Measurements from ENCODE around the gene VPS18. TPM values are rescaled to one million over a fixed set of nuclear protein-coding genes. Genes with fewer than 3 reads are reported as not detected.

The VPS18 gene
- total and polyA plus RNA-seq, 2 experiments from 2014 or later, result 15.8 to 32.7 TPM

DNA sequence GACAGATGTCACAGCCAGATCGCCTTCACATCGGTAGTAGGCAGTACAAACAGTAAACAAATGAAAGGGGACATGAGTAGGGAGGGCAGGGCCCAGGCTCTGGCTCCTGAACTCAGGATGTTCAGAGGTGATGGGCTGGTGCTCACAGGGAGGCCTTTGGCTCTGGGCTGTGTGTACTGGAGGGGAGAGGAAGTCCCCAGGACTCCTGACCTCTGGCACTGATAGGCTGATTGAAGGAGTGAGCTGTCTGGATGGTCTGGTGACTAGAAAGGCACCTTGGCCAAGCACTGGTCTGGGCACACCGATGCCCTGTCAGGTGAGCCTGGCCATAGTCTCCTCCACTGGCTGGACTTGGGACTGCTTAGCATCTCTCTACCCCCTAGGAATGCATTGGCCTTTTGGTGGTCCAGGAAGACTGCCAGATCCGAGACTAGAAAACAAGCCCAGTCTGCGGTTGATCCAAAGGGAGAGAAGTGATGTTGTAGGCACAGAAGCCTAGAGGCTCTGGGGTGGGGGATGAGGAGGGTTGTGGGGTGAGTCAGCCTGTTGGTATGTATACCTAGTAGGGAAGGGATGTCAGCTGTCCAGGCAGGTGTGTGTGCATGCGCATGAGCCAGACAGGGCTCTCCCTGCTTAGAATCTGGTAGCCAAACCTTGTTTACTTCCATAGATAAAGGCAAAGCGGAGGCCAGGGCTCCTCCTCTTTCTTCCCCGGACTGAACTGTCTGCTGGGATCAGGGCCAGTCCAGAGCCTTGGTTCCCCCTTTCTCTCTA is 48.6 kb upstream of the VPS18 start:
- H3K9me2 ChIP-seq (ENCODE audit: insufficient read depth), result no peaks in the 10 kb centered on the region
- no peak overlapping the region for H2AFZ ChIP-seq
- H3K9me3 ChIP-seq (ENCODE audit: low read depth), result no peaks in the 10 kb centered on the region
- no peak for DNase-seq
- TF ChIP-seq EZH2 (IDR thresholded peaks at IDR 0.05; ENCODE audit: insufficient read depth, poor library complexity, severe bottlenecking) (no peak), EZH2phosphoT487 (IDR thresholded peaks at IDR 0.05; ENCODE audit: insufficient read depth, low read depth) (no peak)
- H3K36me3 ChIP-seq (ENCODE audit: low read depth), result no peaks in the 10 kb centered on the region
- no peak overlapping the region for H3K4me3 ChIP-seq
- in situ Hi-C loops (cut with MboI), result no loop called here
- H3K4me2 ChIP-seq (ENCODE audit: unreplicated experiment), result no peak overlapping the region
- H3K27ac ChIP-seq, result no peak overlapping the region
- no peaks in the 10 kb centered on the region for H3K79me2 ChIP-seq (ENCODE audit: insufficient read depth)
- H3K4me1 ChIP-seq (ENCODE audit: insufficient read depth), result no peaks in the 10 kb centered on the region
- WGBS, 2 experiments (ENCODE audit: low coverage in 1 of 2, low lambda C conversion rate in 2 of 2, missing lambda C conversion rate in 2 of 2), result 87% methylated on average over 8 of the region's 8 CpGs
- H3K9ac ChIP-seq, result no peak overlapping the region
- H4K20me1 ChIP-seq (ENCODE audit: insufficient read depth), result no peaks in the 10 kb centered on the region
- no peaks in the 10 kb centered on the region for H3F3A ChIP-seq (ENCODE audit: insufficient read depth)
- peaks cover 13% of the 10 kb centered on the region; the same call in 1 of the 2 replicates for H3K27me3 ChIP-seq (replicated peaks; ENCODE audit: insufficient read depth)

DNA sequence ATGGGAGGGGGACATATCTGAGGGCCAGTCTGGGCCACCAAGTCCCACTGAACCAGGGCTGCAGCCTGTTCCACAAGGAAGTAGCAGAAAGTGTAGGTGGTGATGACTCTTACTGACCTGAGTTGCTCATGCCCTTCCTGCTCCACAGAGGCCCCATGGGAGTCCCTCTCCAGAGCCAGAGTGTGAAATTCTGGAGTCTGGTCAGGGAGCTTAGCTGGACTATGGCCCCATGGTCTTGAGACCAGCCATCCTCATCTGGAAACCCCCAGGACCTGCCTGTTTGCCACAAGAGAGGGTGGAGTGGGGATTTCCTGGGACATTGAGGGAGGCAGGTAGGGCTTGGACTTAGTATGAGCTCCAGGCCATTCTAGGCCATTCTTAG is 47.4 kb upstream of the VPS18 start:
- in situ Hi-C loops (cut with MboI), result no loop called here

DNA sequence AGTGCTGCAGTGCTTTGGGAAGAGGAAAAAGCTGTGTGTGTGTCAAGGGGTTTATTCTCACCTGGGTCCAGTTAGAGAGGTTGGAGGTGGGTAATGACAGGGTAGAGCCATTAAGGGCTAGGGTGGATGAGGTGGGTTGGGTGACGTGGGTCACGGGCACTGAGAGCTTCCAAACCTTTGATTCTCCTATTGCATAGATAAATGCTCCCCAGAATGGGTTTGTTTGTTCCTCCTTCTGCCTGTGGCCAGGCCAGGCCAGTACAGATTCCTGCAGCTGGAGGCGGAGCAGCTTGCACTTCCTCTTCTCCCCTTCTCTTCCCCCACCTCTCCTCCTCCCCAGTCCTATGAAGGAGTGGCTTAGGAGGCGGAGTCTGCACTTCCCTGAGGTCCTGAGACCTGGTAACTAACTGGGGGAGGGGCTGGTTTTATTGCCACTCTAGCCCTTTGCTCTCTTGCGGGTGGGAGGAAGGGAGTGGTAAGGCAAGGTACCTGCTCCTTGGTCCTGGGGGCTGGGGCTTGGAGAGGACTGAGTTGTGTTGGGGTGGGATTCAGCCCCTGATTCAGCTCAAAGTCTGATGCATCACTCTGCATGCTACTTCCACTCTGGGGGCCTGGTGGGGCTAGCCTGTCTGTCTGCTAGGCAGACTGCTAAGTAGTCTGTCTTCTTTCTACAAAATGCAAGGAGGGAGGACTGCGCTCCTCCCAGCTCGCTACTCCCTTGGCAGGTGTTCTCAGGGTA is 46.9 kb upstream of the VPS18 start:
- H3K9me2 ChIP-seq (ENCODE audit: insufficient read depth), result no peaks in the 10 kb centered on the region
- H3K79me2 ChIP-seq (ENCODE audit: insufficient read depth), result no peaks in the 10 kb centered on the region
- no peaks in the 10 kb centered on the region for H3K36me3 ChIP-seq (ENCODE audit: low read depth)
- 84 to 95% methylated on average over 7 of the region's 7 CpGs for WGBS, 2 experiments (ENCODE audit: low coverage in 1 of 2, low lambda C conversion rate in 2 of 2, missing lambda C conversion rate in 2 of 2)
- H3K9ac ChIP-seq, result no peak overlapping the region
- no peaks in the 10 kb centered on the region for H3F3A ChIP-seq (ENCODE audit: insufficient read depth)
- in situ Hi-C loops (cut with MboI), result no loop called here
- H3K4me1 ChIP-seq (ENCODE audit: insufficient read depth), result no peaks in the 10 kb centered on the region
- H4K20me1 ChIP-seq (ENCODE audit: insufficient read depth), result no peaks in the 10 kb centered on the region
- DNase-seq, result no peak
- H3K9me3 ChIP-seq (ENCODE audit: low read depth), result no peaks in the 10 kb centered on the region
- no peak overlapping the region for H2AFZ ChIP-seq
- H3K4me3 ChIP-seq, result no peak overlapping the region
- TF ChIP-seq EZH2phosphoT487 (IDR thresholded peaks at IDR 0.05; ENCODE audit: insufficient read depth, low read depth), result no peak
- H3K4me2 ChIP-seq (ENCODE audit: unreplicated experiment), result no peak overlapping the region
- peaks cover 13% of the 10 kb centered on the region; the same call in 1 of the 2 replicates for H3K27me3 ChIP-seq (replicated peaks; ENCODE audit: insufficient read depth)
- no peak overlapping the region for H3K27ac ChIP-seq

More for the DNA sequence above, 47.4 kb upstream of the VPS18 start:
- peak; percentile 55 for DNase-seq
- Histone ChIP-seq H2AFZ (no peak overlapping the region), H3K4me2 (ENCODE audit: unreplicated experiment) (no peak overlapping the region), H3F3A (ENCODE audit: insufficient read depth) (no peaks in the 10 kb centered on the region), H3K9ac (no peak overlapping the region), H3K36me3 (ENCODE audit: low read depth) (no peaks in the 10 kb centered on the region), H3K9me2 (ENCODE audit: insufficient read depth) (no peaks in the 10 kb centered on the region), H3K79me2 (ENCODE audit: insufficient read depth) (no peaks in the 10 kb centered on the region), H3K27me3 (replicated peaks; ENCODE audit: insufficient read depth) (peaks cover 13% of the 10 kb centered on the region; the same call in 1 of the 2 replicates), H4K20me1 (ENCODE audit: insufficient read depth) (no peaks in the 10 kb centered on the region), H3K4me3 (no peak overlapping the region), H3K27ac (no peak overlapping the region), H3K4me1 (ENCODE audit: insufficient read depth) (no peaks in the 10 kb centered on the region), H3K9me3 (ENCODE audit: low read depth) (no peaks in the 10 kb centered on the region)
- no peak for TF ChIP-seq EZH2phosphoT487 (IDR thresholded peaks at IDR 0.05; ENCODE audit: insufficient read depth, low read depth)
- no peak for TF ChIP-seq EZH2 (IDR thresholded peaks at IDR 0.05; ENCODE audit: insufficient read depth, poor library complexity, severe bottlenecking)

DNA sequence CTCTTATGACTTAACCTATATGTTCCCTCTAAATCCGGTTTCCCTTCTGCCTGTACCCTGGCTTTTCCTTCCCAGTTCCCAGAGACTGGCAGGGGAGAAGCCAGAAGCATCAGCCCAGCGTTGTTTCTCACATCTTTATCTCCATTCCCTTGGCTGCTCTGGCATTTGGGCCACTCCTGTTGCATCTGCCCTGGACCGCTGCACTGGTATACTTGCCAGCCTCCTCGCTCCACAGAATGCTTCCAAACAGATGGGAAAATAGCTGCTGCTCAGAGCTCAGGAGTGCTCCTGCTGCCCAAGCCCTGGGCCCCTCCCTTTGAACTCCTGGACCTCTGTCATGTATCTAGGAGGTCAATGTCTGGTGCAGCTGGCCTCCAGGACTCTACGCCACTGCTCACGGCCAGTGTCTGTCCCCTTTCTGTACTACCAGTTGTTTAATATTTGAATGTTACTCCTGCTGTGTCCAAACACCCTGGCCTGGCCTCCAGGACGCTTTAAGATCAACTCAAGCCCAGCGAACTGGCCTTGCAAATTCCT is 43.6 kb upstream of the VPS18 start:
- no peak overlapping the region for H2AFZ ChIP-seq
- no peaks in the 10 kb centered on the region for H3K27me3 ChIP-seq (replicated peaks; ENCODE audit: insufficient read depth)
- in situ Hi-C loops (cut with MboI), result no loop called here
- H3K27ac ChIP-seq, result no peak overlapping the region
- DNase-seq, result no peak
- H3K79me2 ChIP-seq (ENCODE audit: insufficient read depth), result no peaks in the 10 kb centered on the region
- no peak overlapping the region for H3K4me3 ChIP-seq
- no peaks in the 10 kb centered on the region for H3F3A ChIP-seq (ENCODE audit: insufficient read depth)
- no peak overlapping the region for H3K9ac ChIP-seq
- 68% methylated on average over 8 of the region's 8 CpGs for WGBS, 2 experiments (ENCODE audit: low coverage in 1 of 2, low lambda C conversion rate in 2 of 2, missing lambda C conversion rate in 2 of 2)
- no peaks in the 10 kb centered on the region for H4K20me1 ChIP-seq (ENCODE audit: insufficient read depth)
- H3K9me3 ChIP-seq (ENCODE audit: low read depth), result no peaks in the 10 kb centered on the region
- H3K4me2 ChIP-seq (ENCODE audit: unreplicated experiment), result no peak overlapping the region
- H3K4me1 ChIP-seq (ENCODE audit: insufficient read depth), result no peaks in the 10 kb centered on the region
- no peaks in the 10 kb centered on the region for H3K36me3 ChIP-seq (ENCODE audit: low read depth)
- no peak for TF ChIP-seq EZH2phosphoT487 (IDR thresholded peaks at IDR 0.05; ENCODE audit: insufficient read depth, low read depth)
- no peak for TF ChIP-seq EZH2 (IDR thresholded peaks at IDR 0.05; ENCODE audit: insufficient read depth, poor library complexity, severe bottlenecking)
- H3K9me2 ChIP-seq (ENCODE audit: insufficient read depth), result no peaks in the 10 kb centered on the region

All from GM23248 (cell line).